HG02798 (cell line): ENCODE measurements around the gene GABRG3.

Experiments
- ATAC-seq: cut with Tn5 transposase; IDR thresholded peaks from one replicate; pipeline ENCODE4 v1.9.1; 2021; ENCODE audit warnings: mild to moderate bottlenecking; ENCODE audit not compliant: unreplicated experiment, poor library complexity

GABRG3 gene

DNA sequence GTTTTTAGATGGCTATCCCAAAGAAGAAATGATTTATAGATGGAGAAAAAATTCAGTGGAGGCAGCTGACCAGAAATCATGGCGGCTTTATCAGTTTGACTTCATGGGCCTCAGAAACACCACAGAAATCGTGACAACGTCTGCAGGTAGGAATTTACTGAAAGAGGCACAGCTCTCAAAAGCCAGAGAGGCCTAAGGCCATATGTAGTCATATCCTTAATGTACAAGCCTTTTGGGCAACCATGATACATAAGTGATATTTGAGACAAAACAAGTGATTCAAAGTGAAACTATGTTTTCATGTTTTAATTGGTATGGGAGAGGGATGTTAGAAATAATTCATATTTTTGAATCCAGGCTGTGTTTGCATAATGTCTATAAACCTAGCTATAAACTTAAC is 509.7 kb downstream of the GABRG3 start:
- no peak for ATAC-seq

DNA sequence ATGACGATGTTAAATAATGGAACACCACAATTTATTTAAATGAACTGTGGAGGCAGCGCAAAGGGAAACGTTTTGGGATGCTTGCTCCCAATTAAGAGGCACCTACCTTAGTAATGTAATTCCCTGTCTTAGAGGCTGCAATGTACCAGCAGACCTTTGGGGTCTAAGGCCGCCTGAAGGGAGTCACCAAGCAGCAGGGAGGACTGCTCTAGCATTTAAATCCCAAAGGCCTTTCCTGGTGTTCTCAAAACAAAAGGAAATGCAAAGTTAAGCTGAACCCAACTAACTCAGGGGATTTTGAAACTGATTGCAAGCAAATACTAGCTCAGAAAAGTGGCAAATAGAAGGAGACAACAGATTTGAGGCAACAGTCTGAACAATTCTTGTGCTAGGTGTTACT is 510.8 kb downstream of the GABRG3 start:
- ATAC-seq = no peak

DNA sequence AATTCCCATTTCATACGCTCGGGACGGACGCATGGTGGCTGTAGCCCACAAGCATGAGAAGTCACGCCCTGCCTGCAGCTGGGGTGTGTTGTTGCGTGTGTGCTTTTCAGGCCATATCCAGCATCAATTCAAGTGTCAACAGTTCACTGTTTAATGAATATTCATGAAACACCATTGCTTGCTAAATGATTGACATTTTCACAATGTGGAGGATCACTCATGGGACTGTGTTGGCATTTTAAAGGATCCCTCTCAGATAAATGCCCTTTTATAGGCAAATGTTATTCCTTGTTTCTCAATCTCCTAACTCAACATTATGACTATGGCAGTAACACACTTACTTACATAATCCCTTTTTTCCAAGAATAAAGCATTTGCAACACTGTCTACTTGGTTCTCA is 511.3 kb downstream of the GABRG3 start:
- no peak for ATAC-seq

DNA sequence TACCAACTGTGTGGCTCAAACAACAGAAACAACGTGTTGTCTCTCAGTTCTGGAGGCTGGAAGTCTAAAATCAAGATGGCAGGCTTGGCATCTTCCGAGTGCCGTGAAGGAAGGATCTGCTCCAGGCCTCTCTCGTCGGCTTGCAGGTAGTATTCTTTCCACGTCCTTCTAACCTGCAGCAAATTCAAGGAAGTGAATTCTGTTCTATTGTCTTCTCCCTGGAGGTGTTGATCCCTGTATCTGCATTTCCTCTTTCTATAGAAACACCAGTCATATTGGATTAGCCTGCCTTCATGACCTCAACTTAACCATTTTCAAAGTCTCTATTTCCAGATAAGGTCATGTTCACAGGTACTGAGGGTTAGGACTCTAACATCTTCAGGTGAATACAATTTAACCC is 512.1 kb downstream of the GABRG3 start:
- ATAC-seq = no peak

DNA sequence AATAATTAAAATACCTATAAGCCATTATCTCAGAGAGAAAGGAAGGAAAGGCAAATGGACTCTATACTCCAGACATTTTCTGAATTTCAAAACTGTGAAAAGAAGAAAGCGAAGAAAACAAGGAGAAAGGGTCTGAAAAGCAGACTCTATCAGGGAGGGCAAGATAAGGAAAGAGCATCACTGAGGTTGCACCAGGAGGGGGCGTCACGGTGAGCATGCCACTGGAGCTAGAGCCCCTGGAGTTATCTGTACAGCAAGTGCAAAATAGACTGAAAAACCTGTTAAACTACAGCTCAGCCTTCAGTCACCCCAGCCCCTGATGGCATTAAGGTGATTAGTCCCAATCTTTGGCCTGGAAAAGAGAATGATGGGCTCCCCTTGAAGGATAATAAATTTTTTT is 514.3 kb downstream of the GABRG3 start:
- no peak for ATAC-seq

DNA sequence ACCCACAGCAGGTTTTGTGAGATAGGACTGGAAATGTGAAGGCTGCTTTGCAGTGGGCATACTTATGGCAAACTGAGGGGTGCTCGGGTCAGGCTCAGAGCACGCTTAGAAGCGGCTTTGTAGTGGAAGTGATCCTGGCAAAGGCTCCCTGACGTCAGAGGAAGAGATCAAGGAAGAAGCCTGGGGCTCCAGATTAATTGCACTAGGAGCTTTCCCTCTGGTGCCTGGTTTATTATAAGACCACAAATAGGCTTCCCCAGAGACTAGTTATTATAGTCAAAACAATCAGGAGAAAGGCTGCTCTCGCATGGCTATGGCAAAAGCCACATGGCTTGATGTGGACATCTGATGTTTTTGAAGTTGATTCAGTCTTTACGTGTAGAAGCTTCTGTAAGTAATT is 515.1 kb downstream of the GABRG3 start:
- ATAC-seq = no peak

DNA sequence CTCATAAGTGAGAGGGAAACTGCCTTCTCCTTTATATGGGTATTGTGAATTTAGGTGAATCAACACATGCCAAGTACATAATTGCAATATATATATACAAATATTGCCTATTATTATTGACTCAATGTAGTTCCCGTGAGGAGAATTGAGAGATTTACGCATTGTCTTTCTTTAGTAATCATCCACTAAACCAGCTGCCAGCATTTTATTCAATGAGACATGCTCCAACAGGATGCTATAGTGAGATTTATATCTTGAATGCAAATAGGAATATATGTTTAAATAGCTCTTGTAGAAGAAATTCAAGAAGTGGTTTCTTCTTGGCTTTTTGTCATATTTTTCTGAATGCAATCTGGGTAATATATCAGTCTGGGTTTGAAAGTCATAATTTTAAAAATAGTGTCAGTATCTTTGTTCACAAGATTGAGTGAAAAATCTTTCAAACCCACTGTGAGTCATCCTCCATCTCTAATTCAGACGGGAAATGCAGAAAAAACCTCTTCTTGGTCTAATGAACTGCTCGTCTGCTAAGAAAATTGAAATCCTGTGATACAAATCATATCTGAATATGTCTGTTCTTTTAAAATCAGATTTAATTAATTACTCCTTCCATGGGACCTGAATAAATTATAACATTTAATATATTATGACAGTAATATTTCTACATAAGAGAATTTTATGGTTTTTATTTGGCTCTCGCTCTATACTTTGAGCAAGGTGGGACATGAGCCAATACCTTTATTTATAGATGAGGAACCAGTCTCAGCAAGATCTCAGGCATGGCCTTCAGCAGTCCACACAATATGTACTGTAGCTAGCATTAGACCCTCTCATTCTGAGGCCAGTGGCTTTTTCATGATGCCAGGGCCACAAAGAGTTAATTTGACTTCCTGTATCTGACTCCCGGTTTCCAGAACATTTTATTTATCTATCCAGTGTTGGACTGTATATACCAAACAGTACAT is 516.0 kb downstream of the GABRG3 start:
- ATAC-seq = no peak

DNA sequence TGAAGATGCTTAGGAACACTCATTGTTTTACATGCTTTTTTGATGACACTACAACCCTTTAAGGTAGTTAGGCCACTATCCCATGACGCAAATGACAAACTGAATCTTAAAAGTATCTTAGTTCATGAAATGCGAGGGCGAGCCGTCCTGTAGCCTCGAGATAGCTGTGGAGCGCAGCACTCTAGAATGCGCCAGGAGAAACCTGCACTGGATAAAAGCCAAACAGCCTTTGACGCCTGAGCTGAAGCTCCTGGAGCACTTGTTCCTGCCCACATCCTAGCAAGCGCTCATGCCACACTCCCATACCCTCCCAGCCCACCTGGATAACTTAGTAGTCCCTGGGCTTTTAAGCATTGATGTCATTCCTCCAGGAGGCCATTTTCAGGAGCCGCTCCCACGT is 516.9 kb downstream of the GABRG3 start:
- ATAC-seq = no peak

DNA sequence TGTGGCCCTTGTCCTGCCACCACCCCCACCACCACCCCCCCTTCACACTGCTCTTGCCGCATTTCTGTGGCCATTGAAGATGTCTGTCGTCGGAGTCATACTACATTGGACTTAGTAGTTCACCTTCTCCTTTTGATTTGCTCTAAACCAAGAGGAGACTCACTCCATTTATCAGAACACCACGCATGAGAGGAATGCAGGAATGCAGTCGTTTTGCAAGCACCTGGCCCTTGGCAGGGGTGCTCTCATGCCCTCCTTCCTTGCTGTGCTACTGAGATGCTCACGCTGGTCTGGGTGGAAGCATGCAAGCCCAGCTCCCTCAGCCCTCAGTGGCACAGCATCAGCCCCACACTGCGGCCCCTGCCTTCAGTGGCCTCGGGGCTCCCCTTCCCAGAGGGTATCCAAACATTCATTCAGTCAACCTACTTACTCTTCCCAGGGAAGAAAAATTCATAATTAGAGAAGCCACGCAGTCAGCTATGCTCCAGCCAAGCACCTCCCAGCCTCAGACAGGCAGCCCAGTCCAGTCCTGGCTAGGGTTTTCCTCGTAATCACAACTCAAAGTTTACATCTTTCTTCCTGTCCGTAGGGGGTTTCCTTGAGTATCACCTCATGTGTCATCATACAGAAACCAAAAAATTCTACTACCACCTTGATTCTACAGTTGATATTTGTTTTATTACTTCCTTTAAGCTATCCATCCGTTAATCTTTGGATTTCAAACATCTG is 520.0 kb downstream of the GABRG3 start:
- ATAC-seq = no peak

DNA sequence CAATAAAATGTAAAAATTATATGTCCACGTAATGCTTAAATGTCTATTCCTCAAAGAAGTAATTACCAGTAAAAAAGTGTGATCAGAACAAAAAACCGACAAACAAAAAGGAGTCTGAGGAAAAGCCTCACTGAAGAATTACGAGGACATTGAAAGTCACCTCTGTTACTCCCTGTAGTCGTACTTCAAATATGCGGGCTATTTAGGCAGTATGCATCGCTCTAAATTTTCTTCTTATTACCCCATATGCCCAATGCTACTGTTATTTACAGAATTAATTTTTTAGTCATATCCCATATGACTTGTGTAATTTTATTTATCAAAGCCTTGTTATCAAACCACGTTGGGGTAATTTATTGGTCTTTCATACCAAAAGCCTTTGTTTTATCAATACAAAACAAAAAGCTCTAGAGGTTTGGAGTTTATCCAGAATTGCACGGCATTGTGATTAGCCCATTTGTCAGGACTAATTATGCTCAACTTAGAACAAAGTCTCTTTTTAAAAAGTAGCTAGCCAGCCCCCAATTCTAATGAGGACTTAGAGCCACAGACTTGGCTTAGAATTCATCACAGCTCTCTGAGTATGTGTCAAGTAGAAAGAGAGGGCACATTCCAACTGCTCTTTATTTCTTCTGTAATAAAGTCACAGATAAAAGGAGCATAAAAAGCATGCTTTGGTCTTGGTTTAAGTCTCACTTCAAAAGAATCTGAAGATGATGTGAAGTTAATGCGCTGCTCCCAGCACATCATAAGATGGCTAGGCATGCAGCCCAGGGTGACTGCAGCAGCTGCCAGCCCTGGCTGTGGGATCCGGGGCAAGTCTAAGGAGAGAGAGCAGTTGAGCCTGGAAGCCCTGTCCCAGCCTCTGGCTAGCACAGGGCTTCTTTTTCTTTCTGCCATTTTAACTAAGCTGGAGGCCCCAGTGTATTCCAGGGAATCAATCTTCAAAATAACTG is 521.0 kb downstream of the GABRG3 start:
- no peak for ATAC-seq

DNA sequence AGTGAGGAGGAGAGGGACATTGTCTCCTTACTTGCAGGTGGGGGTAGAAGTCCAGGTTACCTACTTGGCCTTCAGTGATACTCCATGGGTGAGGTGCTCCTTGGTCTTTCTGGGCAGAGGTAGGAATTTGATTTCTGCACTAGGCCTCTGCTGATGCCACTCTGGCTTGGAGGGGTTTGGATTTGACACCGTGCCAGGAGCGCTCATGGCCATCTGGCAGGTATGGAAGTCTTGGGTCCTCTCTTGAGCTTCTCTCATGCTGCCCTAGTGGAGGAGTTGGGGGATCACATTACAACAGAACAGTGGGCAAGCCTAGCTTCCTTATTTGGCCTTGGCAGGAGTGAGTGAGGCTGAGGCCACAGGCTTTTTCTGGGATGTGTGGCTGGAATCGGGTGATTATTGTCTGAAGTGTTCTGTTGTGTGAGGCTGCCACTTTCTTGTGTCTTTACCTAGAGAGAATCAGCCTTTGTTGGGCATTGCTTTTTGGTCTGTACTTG is 525.0 kb downstream of the GABRG3 start:
- ATAC-seq = no peak

DNA sequence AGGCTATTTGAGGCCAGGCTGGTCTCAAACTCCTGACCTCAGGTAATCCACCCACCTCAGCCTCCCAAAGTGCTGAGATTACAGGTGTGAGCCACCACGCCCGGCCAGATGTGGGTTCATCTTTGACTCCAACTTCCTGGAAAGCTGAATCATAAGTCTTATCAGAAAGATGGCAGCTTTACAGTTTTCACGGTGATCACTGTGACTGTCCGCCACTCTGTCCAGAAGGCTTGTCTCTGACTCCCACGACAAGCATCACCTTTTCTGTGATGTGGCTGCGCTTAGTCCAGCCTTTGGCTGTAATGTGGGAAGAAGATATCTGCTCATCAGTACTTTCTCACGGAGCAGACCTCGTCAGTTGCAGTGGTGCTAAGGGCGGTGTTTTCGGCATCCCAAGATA is 527.7 kb downstream of the GABRG3 start:
- no peak for ATAC-seq

DNA sequence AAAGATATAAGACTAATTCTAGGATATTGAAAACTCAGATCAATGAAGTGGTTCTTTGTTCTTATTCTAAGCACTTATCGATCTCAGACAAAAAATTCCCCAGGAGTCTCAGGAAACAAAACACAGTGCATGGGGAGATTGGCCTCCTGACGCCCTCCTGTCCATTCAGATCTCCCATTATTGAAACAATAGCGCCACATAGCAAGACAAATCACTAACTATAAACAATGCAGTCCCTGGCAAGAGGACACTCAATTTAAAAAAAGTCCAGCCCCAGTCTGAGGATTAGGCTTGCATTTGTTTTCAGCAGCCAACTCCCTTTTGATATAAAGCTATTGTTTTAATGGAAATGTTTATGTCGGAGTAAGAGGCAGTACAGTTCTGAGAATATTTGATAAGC is 528.2 kb downstream of the GABRG3 start:
- ATAC-seq = no peak

DNA sequence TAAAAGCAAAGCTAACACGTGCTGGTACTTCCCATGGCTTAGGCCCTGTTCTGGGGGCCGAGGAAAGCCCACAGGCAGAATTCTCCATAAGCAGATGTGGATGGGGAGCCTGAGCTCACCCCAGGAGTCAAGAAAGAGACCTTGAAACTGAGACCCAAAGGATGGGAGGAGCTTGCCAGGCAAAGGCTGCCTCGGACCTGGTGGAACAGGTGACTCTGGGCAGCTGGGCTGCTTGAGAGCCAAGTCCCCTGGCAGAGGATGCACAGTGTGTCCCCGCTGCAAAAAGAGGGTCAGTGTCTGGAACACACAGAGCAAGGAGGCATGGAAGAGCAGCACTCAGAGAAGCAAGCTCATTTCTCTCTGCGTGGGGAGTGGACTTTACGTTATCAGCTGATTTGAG is 528.7 kb downstream of the GABRG3 start:
- no peak for ATAC-seq

DNA sequence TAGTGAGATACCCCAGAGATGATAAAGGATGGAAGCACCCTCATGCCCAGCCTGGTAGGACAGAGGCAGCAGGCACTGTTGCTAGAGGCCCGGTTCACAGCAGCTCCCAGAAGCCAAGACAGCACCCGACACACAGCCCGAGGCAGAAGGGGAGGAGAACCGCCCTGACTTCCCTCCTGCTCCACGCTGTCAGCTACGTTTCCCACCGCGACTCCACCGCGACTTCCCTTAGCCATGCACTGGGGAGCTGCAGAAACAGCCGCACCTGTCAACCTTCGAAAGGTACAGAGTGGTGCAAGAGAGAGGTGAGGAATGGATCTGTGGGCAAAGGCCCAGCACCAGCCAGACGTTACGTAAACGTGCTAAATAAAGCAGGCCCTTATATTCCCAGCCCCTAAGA is 529.2 kb downstream of the GABRG3 start:
- no peak for ATAC-seq

DNA sequence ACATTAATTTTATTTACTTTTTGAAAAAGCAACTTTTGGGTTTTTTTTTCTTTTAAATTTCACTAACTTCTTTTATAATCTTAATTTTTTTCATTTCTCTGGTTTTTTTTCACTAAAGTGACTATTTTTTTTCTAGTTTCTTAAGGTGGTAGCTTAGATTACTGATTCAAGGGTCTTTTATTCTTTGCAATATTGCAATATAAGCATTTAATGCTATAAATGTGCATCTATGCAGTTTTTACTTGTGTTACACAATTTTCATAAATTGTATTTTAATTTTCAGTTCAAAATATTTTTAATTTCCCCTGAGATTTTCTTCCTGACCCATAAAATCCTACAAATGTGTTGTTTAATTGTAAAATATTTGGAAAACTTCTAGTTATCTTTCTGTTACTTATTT is 535.8 kb downstream of the GABRG3 start:
- no peak for ATAC-seq

DNA sequence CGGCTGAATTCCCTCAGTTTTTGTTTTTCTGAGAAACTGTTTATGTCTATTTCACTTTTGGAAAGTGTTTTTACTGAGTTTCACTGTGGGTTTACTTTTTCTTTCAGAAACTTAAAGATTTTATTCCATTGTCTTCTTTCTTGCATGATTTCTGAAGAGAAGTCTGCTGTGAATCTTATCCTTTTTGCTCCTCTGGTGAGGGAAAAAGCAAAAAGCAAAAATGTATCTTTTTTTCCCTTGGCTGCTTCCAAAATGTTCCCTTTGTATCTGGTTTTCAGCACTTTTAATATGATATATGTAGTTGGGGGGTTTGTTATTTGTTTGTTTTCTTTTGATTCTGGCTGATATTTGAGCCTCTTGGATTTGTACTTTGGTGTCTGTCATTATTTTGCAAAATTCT is 538.0 kb downstream of the GABRG3 start:
- no peak for ATAC-seq

DNA sequence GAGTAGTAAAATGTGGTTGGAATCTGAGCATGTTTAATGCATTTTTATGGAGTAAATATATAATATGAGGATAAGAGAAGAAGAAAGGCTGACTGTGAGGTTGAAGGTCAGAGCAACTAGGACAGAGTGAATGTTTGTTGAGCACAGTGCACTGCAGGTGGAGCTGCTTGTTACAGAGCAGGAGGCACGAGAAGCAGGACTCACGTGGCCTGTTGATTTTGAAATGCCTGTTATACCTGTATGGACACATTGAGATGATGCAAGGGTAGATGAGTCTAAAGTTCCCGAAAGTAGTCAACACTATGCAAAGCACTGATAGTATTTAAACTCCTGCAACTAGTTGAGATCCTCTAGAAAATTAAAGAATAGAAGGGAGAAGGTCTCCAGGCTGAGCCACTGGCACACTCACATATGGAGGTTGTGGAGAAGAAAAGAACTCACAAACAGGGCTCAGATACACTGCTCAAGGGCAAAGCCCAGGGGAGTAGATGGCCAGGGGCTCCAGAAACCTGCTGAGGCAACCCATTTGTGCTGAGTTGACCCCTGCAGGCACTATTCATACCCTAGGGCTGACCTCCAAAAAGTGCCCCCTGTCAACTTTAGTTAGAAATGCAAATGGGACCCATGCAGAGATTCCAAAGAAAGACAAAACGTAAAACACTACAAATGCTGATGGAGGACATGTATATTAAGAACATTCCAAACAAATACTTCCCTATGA is 541.5 kb downstream of the GABRG3 start:
- no peak for ATAC-seq

DNA sequence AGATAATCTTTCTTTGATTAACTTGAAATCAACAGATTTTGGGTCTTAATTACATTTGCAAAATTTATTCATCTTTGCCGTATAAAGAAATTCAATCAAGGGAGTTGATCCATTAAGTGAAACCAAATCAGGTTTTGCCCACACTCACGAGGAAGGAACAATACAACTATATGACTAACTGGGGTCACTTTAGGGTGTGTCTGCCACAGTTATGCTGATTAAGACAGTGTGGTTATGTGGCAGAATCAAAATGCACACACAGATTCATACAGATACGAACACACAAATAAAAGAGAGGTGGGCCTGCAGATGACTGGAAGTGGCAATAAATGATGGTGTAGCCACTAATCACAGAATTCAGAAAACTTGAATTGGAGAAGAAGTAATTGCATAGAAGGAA is 543.5 kb downstream of the GABRG3 start:
- ATAC-seq = no peak
